Measurements from ENCODE around the gene ZNF425. TPM values are rescaled to one million over a fixed set of nuclear protein-coding genes. Genes with fewer than 3 reads are reported as not detected.

The ZNF425 gene, protein sequence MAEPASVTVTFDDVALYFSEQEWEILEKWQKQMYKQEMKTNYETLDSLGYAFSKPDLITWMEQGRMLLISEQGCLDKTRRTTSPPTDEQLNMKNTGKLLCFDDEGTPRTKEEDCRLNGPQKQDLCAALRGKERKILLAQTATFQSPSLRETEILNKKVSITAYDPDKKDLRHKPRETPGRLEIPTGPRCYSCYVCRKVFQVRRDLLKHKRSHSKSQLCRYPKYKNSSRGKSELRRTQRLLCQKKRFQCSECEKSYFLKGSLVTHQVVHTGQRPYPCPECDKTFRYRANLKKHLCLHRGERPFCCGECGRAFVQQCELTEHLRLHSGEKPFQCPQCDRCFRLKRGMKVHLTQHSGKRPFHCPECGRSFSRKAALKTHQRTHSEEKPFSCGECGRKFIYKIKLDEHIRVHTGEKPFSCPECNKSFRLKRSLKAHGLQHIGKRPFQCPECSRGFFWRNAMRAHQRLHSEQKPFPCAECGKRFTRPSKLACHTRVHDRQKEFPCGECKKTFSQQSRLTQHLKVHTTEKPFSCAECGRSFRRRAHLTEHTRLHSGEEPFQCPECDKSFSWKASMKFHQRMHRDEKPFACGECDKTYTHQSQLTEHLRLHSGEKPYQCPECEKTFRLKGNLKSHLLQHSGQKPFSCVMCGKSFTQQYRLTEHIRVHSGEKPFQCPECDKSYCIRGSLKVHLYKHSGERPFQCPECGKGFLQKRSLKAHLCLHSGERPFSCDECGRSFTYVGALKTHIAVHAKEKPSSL
- total RNA-seq: 10 to 100 TPM in 1 of 4 donors, 1 to 10 TPM in 3; 3.3 to 12.8 (median 3.7) TPM

DNA sequence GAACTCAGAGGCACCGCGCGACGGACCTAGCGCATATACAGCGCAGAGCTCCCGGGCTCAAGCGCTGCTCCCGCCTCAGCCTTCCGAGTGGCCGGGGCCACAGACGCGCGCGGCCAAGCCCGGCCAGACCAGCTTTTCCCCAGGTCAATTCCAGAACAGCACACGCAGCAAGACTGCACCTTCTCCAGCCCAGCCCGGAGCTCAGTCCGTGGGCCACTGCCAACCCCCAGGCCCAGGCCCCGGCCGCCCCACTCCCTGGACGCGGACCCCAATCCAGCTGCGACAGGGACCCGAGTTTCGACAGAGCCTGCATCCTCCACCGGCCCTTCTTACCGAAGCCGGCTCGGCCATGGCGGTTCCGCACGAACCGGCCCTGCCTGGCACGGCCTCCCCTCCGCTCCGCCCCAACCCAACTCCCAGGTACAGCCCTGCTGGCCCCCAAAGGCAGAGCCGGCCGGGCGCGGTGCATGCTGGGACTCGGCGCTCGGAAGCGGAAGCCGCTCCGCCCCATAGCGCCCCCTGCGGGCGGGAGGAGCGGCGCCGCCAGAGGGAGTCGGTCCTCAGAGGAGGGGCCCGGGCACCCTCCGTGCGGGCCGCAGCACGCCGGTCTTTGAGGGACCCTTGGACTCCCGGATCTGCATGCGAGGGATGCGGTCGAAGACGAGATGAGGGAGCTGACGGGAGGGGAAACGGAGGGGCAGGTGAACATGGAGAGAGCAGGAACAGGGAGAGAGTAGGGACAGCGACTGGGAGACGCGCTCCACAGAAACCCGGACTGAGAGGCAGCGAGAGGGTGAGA lies at the start of gene ZNF425:
ZNF425 (minus strand) TSS at position 462 of the 799 bp plus-strand sequence; CDS start at position 351, 111 bp downstream.
- peak within 1 kb of the TSS; percentile 68 to 92 (median 92) for H3K4me3 ChIP-seq (replicated peaks in 1 of 3)
- TF ChIP-seq POLR2A (IDR thresholded peaks at IDR 0.05): peak in 1 of 2 donors; percentile 94
- TF ChIP-seq, protein P1, sequence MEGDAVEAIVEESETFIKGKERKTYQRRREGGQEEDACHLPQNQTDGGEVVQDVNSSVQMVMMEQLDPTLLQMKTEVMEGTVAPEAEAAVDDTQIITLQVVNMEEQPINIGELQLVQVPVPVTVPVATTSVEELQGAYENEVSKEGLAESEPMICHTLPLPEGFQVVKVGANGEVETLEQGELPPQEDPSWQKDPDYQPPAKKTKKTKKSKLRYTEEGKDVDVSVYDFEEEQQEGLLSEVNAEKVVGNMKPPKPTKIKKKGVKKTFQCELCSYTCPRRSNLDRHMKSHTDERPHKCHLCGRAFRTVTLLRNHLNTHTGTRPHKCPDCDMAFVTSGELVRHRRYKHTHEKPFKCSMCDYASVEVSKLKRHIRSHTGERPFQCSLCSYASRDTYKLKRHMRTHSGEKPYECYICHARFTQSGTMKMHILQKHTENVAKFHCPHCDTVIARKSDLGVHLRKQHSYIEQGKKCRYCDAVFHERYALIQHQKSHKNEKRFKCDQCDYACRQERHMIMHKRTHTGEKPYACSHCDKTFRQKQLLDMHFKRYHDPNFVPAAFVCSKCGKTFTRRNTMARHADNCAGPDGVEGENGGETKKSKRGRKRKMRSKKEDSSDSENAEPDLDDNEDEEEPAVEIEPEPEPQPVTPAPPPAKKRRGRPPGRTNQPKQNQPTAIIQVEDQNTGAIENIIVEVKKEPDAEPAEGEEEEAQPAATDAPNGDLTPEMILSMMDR (IDR thresholded peaks at IDR 0.05): peak; percentile 89 to 98 (median 94)
- 0 to 1% methylated on average over 26 to 37 of the region's 72 CpGs for WGBS, 2 donors

DNA sequence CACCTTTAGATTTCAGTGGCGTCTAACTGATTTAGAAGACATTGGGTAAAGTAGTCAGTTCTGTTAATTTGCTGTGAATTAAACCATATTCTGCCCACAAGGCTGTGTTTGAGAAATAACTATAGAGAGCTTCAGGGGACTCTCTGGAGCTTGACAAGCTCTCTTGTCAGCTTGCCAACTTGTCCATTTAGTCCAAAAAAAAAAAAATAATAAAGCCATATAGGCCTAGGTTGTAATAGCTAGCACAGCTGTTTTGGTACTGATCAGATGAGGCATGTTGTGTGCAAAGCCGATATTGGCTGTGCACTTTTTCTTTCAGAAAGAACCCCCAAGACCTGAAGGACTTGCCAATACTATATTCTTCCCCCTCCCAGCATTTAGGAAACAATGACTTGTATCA lies 49.0 kb upstream of the ZNF425 start:
- H3K4me1 ChIP-seq: no peaks in the 10 kb centered on the region
- intact Hi-C loops (cut with DNase I): no loop called here
- TF ChIP-seq POLR2A (IDR thresholded peaks at IDR 0.05): no peak
- TF ChIP-seq, protein P1 (IDR thresholded peaks at IDR 0.05): no peak
- H3K27me3 ChIP-seq: no peaks in the 10 kb centered on the region
- no peak overlapping the region for H3K4me3 ChIP-seq (replicated peaks in 1 of 3)
- DNase-seq: no peak
- H3K36me3 ChIP-seq: peaks cover 28 to 44% of the 10 kb centered on the region in 2 donors
- 95 to 97% methylated on average over 2 of the region's 2 CpGs for WGBS, 2 donors
- no peak overlapping the region for H3K27ac ChIP-seq
- H3K9me3 ChIP-seq: no peaks in the 10 kb centered on the region

More for the DNA sequence above, at the start of gene ZNF425:
- H3K9me3 ChIP-seq: no peaks in the 10 kb centered on the region
- DNase-seq: peak; percentile 92 to 95
- H3K4me1 ChIP-seq: peaks cover 12 to 13% of the 10 kb centered on the region in 2 donors
- H3K36me3 ChIP-seq: no peaks in the 10 kb centered on the region
- H3K27me3 ChIP-seq: no peaks in the 10 kb centered on the region
- intact Hi-C loops (cut with DNase I): no loop called here
- H3K27ac ChIP-seq: peak within 1 kb of the TSS; percentile 83 to 95 (median 88)

DNA sequence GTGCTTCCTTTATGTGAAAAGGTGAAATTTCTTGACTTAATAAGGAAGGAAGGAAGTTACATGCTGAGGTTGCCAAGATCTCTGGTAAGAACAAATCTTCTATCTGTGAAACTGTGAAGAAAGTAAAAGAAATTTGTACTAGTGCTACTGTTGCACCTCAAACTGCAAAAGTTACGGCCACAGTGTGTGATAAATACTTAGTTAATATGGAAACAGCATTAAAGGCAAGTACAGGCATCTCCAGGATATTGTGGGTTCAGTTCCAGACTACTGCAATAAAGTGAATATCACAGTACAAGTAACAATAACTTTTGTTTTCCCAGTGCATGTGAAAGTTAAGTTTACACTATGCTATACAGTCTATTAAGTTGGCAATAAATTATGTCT lies 46.4 kb upstream of the ZNF425 start:
- Histone ChIP-seq H3K36me3 (peaks cover 31 to 36% of the 10 kb centered on the region in 2 donors), H3K4me3 (replicated peaks in 1 of 3) (no peak overlapping the region), H3K9me3 (no peaks in the 10 kb centered on the region), H3K27me3 (no peaks in the 10 kb centered on the region), H3K27ac (no peak overlapping the region), H3K4me1 (no peaks in the 10 kb centered on the region)
- 94 to 100% methylated on average over 1 of the region's 1 CpG for WGBS, 2 donors
- no peak for DNase-seq
- intact Hi-C loops (cut with DNase I): no loop called here
- TF ChIP-seq POLR2A (IDR thresholded peaks at IDR 0.05): no peak
- TF ChIP-seq, protein P1 (IDR thresholded peaks at IDR 0.05): no peak

DNA sequence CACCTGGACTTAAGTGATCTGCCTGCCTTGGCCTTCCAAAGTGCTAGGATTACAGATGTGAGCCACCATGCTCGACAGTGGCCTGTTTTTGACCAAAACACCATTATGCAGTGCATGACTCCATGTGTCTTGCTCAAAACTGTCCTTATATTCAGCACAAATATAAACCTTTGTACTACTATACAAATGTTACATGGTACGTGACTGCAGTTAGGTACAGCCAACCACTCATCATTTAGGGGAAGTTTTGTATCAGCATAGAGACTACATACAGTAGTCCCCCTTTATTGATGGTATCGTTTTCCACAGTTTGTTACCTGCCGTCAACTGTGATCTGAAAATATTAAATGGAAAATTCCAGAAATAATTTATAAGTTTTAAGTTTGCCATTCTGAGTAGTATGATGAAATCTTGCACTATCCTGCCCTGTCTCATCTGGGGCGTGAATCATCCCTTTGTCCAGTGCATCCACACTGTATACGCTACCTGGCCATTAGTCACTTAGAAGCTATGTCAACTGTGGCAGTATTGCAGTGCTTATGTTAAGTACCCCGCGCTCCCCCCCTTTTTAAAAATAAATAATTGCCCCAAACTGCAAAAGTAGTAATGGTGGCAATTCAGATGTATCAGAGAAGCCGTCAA lies 45.9 kb upstream of the ZNF425 start:
- no peaks in the 10 kb centered on the region for H3K4me1 ChIP-seq
- no peak overlapping the region for H3K4me3 ChIP-seq (replicated peaks in 1 of 3)
- TF ChIP-seq POLR2A (IDR thresholded peaks at IDR 0.05): no peak
- TF ChIP-seq, protein P1 (IDR thresholded peaks at IDR 0.05): no peak
- no peak overlapping the region for H3K27ac ChIP-seq
- DNase-seq: no peak
- peaks cover 29 to 40% of the 10 kb centered on the region in 2 donors for H3K36me3 ChIP-seq
- intact Hi-C loops (cut with DNase I): no loop called here
- H3K27me3 ChIP-seq: no peaks in the 10 kb centered on the region
- H3K9me3 ChIP-seq: no peaks in the 10 kb centered on the region
- 79 to 83% methylated on average over 9 of the region's 9 CpGs for WGBS, 2 donors
